ENCODE measurements around the gene SLC23A1. TPM values are rescaled to one million over a fixed set of nuclear protein-coding genes. Genes with fewer than 3 reads are reported as not detected.

SLC23A1 gene
- total RNA-seq, 1 experiment from 2014 or later, result not detected

DNA sequence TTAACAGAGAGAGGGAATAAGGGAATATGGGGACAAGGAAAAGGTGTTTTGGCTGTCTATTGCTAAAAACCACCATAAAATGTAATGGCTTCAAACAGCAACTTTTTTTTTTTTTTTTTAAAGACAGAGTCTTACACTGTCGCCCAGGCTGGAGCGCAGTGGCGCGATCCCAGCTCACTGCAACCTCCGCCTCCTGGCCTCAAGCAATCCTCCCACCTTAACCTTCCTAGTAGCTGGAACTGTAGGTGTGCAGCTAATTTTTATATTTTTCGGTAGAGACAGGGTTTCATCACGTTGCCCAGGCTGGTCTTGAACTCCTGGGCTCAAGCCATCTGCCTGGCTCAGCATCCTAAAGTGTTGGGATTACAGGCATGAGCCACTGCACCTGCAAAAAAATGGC is 25.1 kb upstream of the SLC23A1 start:
- Histone ChIP-seq H3K9me3 (ENCODE audit: control insufficient read depth, insufficient read depth, low read depth, low read length) (no peaks in the 10 kb centered on the region), H3K27me3 (ENCODE audit: control insufficient read depth, insufficient read depth, low read length) (no peaks in the 10 kb centered on the region), H3K27ac (ENCODE audit: low read length) (no peak overlapping the region), H3K4me1 (ENCODE audit: control insufficient read depth, insufficient read depth, low read length) (peaks cover 9% of the 10 kb centered on the region), H3K4me3 (ENCODE audit: low read depth in 2 of 2, low read length in 2 of 2) (no peak overlapping the region), H3K36me3 (ENCODE audit: control insufficient read depth, insufficient read depth, low read length) (no peaks in the 10 kb centered on the region)
- TF ChIP-seq SIN3A (IDR thresholded peaks at IDR 0.05; ENCODE audit: borderline replicate concordance, insufficient read depth, low read depth, low read length) (no peak), TCF7L2 (IDR thresholded peaks at IDR 0.05; ENCODE audit: low read depth, low read length) (no peak), POLR2AphosphoS5 (IDR thresholded peaks at IDR 0.05; ENCODE audit: low read depth, low read length) (no peak), REST (IDR thresholded peaks at IDR 0.05; ENCODE audit: insufficient read depth in 1 of 2, low read depth in 2 of 2, low read length in 1 of 2) (no peak)
- TF ChIP-seq, protein P1, sequence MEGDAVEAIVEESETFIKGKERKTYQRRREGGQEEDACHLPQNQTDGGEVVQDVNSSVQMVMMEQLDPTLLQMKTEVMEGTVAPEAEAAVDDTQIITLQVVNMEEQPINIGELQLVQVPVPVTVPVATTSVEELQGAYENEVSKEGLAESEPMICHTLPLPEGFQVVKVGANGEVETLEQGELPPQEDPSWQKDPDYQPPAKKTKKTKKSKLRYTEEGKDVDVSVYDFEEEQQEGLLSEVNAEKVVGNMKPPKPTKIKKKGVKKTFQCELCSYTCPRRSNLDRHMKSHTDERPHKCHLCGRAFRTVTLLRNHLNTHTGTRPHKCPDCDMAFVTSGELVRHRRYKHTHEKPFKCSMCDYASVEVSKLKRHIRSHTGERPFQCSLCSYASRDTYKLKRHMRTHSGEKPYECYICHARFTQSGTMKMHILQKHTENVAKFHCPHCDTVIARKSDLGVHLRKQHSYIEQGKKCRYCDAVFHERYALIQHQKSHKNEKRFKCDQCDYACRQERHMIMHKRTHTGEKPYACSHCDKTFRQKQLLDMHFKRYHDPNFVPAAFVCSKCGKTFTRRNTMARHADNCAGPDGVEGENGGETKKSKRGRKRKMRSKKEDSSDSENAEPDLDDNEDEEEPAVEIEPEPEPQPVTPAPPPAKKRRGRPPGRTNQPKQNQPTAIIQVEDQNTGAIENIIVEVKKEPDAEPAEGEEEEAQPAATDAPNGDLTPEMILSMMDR (IDR thresholded peaks at IDR 0.05), result no peak
- ChIA-PET CTCF (interaction anchor here (0.6 kb wide), 1 partner anchor 189 kb away, joined by 6 read pairs; no protein-coding TSS in a partner anchor), POLR2A (no interaction called here)
- no TSS peak for BruUV-seq (replicated peaks)
- in situ Hi-C loops (cut with HindIII; ENCODE audit: low pct_unique_long_range_greater_than_20kb, low sequenced_read_pairs), result loop anchor here (25.0 kb wide), 1 partner anchor 104 kb away; no protein-coding TSS in a partner anchor
- intact Hi-C loops (cut with micrococcal nuclease; ENCODE audit: unreplicated experiment), result no loop called here
- ATAC-seq, result no peak
- no peak for DNase-seq (ENCODE audit: low read depth, low spot score)

DNA sequence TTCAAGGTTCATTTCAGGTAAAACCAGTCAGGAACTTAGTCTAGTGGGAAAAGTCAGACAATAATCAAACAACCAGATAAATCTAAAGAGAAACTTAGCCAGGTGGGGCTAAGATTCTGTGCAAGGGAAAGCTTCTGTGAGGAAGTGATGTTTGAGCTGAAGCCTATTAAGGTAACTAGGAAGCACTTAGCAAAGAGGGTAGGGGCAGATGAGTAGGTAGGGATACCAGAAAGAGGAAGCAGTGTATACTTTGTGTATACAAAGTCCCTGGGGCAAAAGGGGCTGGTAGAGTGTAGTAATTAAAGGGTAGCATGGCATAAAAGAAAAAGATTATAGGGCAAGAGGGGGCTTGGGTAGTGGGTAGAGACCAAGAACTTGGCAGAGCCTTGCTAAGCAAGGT is 24.4 kb upstream of the SLC23A1 start:
- no peak for TF ChIP-seq POLR2AphosphoS5 (IDR thresholded peaks at IDR 0.05; ENCODE audit: low read depth, low read length)
- TF ChIP-seq, protein P1 (IDR thresholded peaks at IDR 0.05), result no peak
- TF ChIP-seq SIN3A (IDR thresholded peaks at IDR 0.05; ENCODE audit: borderline replicate concordance, insufficient read depth, low read depth, low read length), result no peak
- no peak for TF ChIP-seq REST (IDR thresholded peaks at IDR 0.05; ENCODE audit: insufficient read depth in 1 of 2, low read depth in 2 of 2, low read length in 1 of 2)
- no peak for TF ChIP-seq TCF7L2 (IDR thresholded peaks at IDR 0.05; ENCODE audit: low read depth, low read length)
- intact Hi-C loops (cut with micrococcal nuclease; ENCODE audit: unreplicated experiment), result no loop called here
- Histone ChIP-seq H3K9me3 (ENCODE audit: control insufficient read depth, insufficient read depth, low read depth, low read length) (no peaks in the 10 kb centered on the region), H3K4me1 (ENCODE audit: control insufficient read depth, insufficient read depth, low read length) (peaks cover 14% of the 10 kb centered on the region), H3K27ac (ENCODE audit: low read length) (no peak overlapping the region), H3K36me3 (ENCODE audit: control insufficient read depth, insufficient read depth, low read length) (no peaks in the 10 kb centered on the region), H3K4me3 (ENCODE audit: low read depth in 2 of 2, low read length in 2 of 2) (no peak overlapping the region), H3K27me3 (ENCODE audit: control insufficient read depth, insufficient read depth, low read length) (no peaks in the 10 kb centered on the region)
- in situ Hi-C loops (cut with HindIII; ENCODE audit: low pct_unique_long_range_greater_than_20kb, low sequenced_read_pairs), result loop anchor here (25.0 kb wide), 1 partner anchor 105 kb away; no protein-coding TSS in a partner anchor
- DNase-seq (ENCODE audit: low read depth, low spot score) (no peak), ATAC-seq (no peak)
- ChIA-PET CTCF (no interaction called here), POLR2A (no interaction called here)
- no TSS peak for BruUV-seq (replicated peaks)

Data from Panc1 (cell line).